Measurements from ENCODE around the gene VEZF1. TPM values are rescaled to one million over a fixed set of nuclear protein-coding genes. Genes with fewer than 3 reads are reported as not detected.

VEZF1 gene
- polyA plus RNA-seq, 3 donors, result 28.3 to 40.1 (median 29.0) TPM

DNA sequence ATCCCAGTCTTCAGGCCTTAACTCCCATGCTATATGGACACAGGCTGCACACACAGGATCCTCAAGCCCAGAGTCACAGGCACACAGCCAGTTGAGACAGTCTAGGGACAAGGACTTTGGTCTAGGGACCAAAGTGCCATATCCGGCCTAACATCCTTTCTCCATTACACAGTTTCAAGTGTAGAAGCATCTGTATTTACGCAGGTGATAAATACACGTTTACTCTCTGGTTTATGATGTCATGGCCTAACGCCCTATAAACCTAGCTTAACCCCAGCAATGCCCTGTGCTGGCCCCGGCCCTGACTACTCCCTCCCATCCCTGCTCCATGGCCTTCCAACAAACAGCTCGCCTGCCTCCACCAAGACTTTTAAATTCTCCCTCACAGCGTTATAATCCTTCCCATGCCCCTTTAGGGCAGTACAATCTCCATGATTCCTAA lies 50.0 kb downstream of the VEZF1 start:
- Histone ChIP-seq H3K27me3 (ENCODE audit: control insufficient read depth in 2 of 2, insufficient read depth in 2 of 2, low read length in 2 of 2) (no peaks in the 10 kb centered on the region), H3K79me2 (ENCODE audit: insufficient read depth, low read length) (peaks cover 6% of the 10 kb centered on the region), H3K27ac (ENCODE audit: low read depth in 1 of 2, low read length in 2 of 2) (no peak overlapping the region), H3K9ac (ENCODE audit: insufficient read depth, low read length, poor library complexity, severe bottlenecking) (no peak overlapping the region), H4K20me1 (ENCODE audit: insufficient read depth, low read length) (peaks cover 22% of the 10 kb centered on the region), H3K9me3 (replicated peaks in 1 of 2; ENCODE audit: control insufficient read depth in 1 of 2, insufficient read depth in 1 of 2, low read length in 2 of 2) (no peaks in the 10 kb centered on the region), H3K4me1 (ENCODE audit: control insufficient read depth in 1 of 2, insufficient read depth in 2 of 2, low read length in 2 of 2) (peaks cover 49 to 62% of the 10 kb centered on the region in 2 donors), H3K4me3 (replicated peaks in 1 of 3; ENCODE audit: low read depth in 2 of 3, low read length in 3 of 3) (no peak overlapping the region), H3K4me2 (replicated peaks; ENCODE audit: extremely low read depth, low read length, poor library complexity, severe bottlenecking) (no peak overlapping the region), H3K36me3 (replicated peaks in 1 of 2; ENCODE audit: control insufficient read depth in 1 of 2, insufficient read depth in 2 of 2, low read length in 2 of 2) (no peaks in the 10 kb centered on the region), H2AFZ (ENCODE audit: insufficient read depth, low read depth, low read length, poor library complexity, severe bottlenecking) (no peak overlapping the region)
- Mint-ChIP-seq H3K4me3 (no peak overlapping the region), H3K4me1 (peaks cover 54% of the 10 kb centered on the region), H3K36me3 (peaks cover 0 to 3% of the 10 kb centered on the region in 2 donors), H3K27ac (no peak overlapping the region), H3K9me3 (no peaks in the 10 kb centered on the region), H3K27me3 (ENCODE audit: low read depth in 3 of 3) (peaks cover 2 to 12% (median 6%) of the 10 kb centered on the region in 3 donors)
- TF ChIP-seq, protein P1, sequence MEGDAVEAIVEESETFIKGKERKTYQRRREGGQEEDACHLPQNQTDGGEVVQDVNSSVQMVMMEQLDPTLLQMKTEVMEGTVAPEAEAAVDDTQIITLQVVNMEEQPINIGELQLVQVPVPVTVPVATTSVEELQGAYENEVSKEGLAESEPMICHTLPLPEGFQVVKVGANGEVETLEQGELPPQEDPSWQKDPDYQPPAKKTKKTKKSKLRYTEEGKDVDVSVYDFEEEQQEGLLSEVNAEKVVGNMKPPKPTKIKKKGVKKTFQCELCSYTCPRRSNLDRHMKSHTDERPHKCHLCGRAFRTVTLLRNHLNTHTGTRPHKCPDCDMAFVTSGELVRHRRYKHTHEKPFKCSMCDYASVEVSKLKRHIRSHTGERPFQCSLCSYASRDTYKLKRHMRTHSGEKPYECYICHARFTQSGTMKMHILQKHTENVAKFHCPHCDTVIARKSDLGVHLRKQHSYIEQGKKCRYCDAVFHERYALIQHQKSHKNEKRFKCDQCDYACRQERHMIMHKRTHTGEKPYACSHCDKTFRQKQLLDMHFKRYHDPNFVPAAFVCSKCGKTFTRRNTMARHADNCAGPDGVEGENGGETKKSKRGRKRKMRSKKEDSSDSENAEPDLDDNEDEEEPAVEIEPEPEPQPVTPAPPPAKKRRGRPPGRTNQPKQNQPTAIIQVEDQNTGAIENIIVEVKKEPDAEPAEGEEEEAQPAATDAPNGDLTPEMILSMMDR (IDR thresholded peaks at IDR 0.05), result no peak
- 84% methylated on average over 7 of the region's 7 CpGs for WGBS (ENCODE audit: insufficient coverage)
- intact Hi-C loops (cut with micrococcal nuclease), result no loop called here
- no peak for DNase-seq

DNA sequence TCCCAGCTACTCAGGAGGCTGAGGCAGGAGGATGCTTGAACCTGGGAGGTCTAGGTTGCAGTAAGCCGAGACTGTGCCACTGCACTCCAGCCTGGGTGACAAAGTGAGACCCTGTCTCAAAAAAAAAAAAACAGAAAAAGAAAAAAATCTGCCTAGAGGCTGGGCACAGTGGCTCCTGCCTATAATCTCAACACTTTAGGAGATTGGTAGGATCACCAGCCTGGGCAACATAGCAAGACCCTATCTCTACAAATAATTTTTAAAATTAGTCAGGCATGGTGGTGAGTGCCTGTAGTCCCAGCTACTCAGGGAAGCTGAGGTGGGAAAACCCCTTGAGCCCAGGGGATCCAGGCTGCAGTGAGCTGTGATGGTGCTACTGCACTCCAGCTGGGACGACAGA lies 50.6 kb downstream of the VEZF1 start:
- Histone ChIP-seq H3K4me2 (replicated peaks; ENCODE audit: extremely low read depth, low read length, poor library complexity, severe bottlenecking) (no peak overlapping the region), H3K4me1 (ENCODE audit: control insufficient read depth in 1 of 2, insufficient read depth in 2 of 2, low read length in 2 of 2) (peaks cover 45 to 56% of the 10 kb centered on the region in 2 donors), H3K79me2 (ENCODE audit: insufficient read depth, low read length) (peaks cover 6% of the 10 kb centered on the region), H2AFZ (ENCODE audit: insufficient read depth, low read depth, low read length, poor library complexity, severe bottlenecking) (no peak overlapping the region), H3K27me3 (ENCODE audit: control insufficient read depth in 2 of 2, insufficient read depth in 2 of 2, low read length in 2 of 2) (no peaks in the 10 kb centered on the region), H4K20me1 (ENCODE audit: insufficient read depth, low read length) (peaks cover 28% of the 10 kb centered on the region), H3K27ac (ENCODE audit: low read depth in 1 of 2, low read length in 2 of 2) (no peak overlapping the region), H3K4me3 (replicated peaks in 1 of 3; ENCODE audit: low read depth in 2 of 3, low read length in 3 of 3) (no peak overlapping the region), H3K9me3 (replicated peaks in 1 of 2; ENCODE audit: control insufficient read depth in 1 of 2, insufficient read depth in 1 of 2, low read length in 2 of 2) (no peaks in the 10 kb centered on the region), H3K9ac (ENCODE audit: insufficient read depth, low read length, poor library complexity, severe bottlenecking) (no peak overlapping the region), H3K36me3 (replicated peaks in 1 of 2; ENCODE audit: control insufficient read depth in 1 of 2, insufficient read depth in 2 of 2, low read length in 2 of 2) (no peaks in the 10 kb centered on the region)
- Mint-ChIP-seq H3K27me3 (ENCODE audit: low read depth in 3 of 3) (peaks cover 3 to 10% (median 7%) of the 10 kb centered on the region in 3 donors), H3K27ac (no peak overlapping the region), H3K36me3 (peaks cover 0 to 2% of the 10 kb centered on the region in 2 donors), H3K4me1 (peaks cover 50% of the 10 kb centered on the region), H3K4me3 (no peak overlapping the region), H3K9me3 (no peaks in the 10 kb centered on the region)
- no peak for DNase-seq
- WGBS (ENCODE audit: insufficient coverage), result no CpG with 5 or more reads among the region's 2 CpGs
- intact Hi-C loops (cut with micrococcal nuclease), result no loop called here
- TF ChIP-seq, protein P1 (IDR thresholded peaks at IDR 0.05), result no peak
